ENCODE measurements around the gene TUBB.

- TF ChIP-seq POLR2AphosphoS5 (IDR thresholded peaks at IDR 0.05; ENCODE audit: low read depth, low read length) (peak; percentile 22; the same call in 1 of the 2 replicates), CTCF (IDR thresholded peaks at IDR 0.05) (no peak), REST (IDR thresholded peaks at IDR 0.05; ENCODE audit: insufficient read depth in 1 of 2, low read depth in 2 of 2, low read length in 1 of 2) (no peak), SIN3A (IDR thresholded peaks at IDR 0.05; ENCODE audit: borderline replicate concordance, insufficient read depth, low read depth, low read length) (no peak; the same call in 1 of the 2 replicates), TCF7L2 (IDR thresholded peaks at IDR 0.05; ENCODE audit: low read depth, low read length) (no peak)
Measured at GRCh38 chr6:30686009-30686907, 33.9 kb upstream of the TUBB start, which contains the start of gene PPP1R18.

Data from Panc1 (cell line).